ENCODE measurements around the gene GABPB2.

The GABPB2 gene

GRCh38 chr1:151133018-151133806, 62.7 kb downstream of the GABPB2 start:
- DNase-seq, result no peak

- DNase-seq, result no peak
Measured at GRCh38 chr1:151134396-151134795, 63.8 kb downstream of the GABPB2 start.

GRCh38 chr1:151134991-151135390, 64.4 kb downstream of the GABPB2 start:
- DNase-seq, result no peak

GRCh38 chr1:151135433-151136385, 65.1 kb downstream of the GABPB2 start:
- no peak for DNase-seq

GRCh38 chr1:151137789-151138188, 67.2 kb downstream of the GABPB2 start:
- no peak for DNase-seq

DNA sequence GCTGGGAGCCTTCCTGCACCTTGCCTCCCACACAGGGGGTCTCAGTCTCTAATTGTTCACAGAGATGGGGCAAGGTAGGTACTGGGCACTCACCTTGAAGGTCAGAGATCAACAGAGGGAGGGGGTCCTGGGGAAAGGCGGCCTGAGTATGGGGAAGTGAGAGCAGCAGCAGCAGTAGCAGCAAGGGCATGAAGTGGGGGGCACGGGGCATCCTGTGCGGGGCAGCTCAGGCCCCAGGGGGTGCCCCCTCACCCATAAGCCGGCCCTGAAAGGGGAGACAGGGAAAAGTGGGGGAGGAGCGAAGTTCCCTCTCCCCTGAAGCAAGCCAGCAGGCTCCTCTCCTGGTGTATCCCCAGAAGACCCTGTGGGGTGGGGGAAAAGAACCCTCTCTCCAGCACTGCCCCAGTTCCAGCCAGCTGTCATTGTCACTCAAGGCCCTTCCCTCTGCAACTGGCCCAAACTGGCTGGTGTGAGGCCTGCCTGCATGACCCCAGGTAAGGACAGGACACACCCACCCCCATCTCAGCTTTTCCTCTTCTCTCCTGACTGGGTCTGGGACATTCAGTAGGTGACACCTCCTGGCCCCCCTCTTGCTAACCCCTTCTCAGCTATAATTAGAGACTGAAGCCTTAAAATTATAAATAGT, 72.0 kb downstream of the GABPB2 start:
- no peak for DNase-seq

DNA sequence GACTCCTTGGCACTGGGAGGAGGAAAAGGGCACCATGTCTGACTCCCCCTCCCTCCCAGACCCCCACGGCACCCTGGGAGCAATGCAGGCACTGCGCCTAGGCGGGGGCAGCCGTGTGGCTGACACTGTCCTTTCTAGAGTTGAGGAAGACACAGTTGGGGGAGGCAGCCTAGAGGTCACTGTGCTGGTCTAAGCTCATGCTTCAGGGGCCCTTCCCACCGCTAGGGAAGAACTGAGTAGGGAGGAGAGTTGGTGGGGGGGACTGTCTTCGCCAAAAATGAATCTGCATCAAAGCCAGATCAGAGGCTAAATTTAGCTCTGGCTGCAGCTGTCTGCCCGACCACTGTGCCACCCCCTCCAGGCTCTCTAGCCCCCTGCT, 72.5 kb downstream of the GABPB2 start:
- DNase-seq, result no peak

DNA sequence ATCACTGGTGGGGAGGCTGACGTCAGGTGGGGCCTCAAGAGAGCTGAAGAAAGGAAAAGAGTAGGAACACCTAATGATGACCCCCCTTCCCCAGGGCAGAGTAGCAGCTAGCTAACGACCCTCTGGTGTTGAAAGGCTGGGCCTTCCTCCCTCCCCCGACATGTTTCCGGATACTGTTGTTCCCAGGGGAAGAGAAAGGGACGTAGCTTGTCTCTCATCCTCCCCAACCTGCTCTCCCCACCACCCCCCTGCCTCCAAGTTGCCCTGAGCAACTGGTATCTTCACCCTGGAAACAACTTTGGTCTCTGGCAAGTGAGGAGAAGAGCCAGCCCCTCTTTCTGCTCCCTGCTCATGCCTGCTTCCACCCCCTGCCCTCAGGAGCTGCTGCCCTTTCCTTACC, 73.4 kb downstream of the GABPB2 start:
- no peak for DNase-seq

GRCh38 chr1:151144474-151145303, 74.1 kb downstream of the GABPB2 start:
- DNase-seq, result no peak

GRCh38 chr1:151145304-151146071, 74.9 kb downstream of the GABPB2 start:
- DNase-seq, result no peak

DNA sequence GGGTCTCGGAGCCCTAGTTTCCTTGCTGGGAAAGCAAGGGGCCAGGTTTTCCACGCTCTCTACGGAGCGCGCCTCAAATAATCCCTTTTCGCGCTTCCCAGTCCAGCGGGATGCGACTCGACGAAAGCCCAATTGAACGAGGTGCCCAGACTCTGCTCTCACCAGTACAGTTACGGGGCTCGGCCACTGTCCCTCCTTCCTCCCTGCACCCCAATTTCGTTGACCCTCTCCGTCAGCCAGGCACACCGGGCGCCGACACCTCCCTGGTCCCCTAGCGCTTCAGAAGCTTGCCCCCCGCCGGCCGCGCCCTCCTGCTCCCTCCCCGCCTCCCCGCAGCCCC, 75.5 kb downstream of the GABPB2 start:
- DNase-seq, result no peak

GRCh38 chr1:151146412-151147131, 76.0 kb downstream of the GABPB2 start, which contains the start of gene SEMA6C:
SEMA6C (minus strand) TSS chr1:151146631; CDS start chr1:151142621, 4,010 bp downstream.
- DNase-seq, result peak; percentile 89

DNA sequence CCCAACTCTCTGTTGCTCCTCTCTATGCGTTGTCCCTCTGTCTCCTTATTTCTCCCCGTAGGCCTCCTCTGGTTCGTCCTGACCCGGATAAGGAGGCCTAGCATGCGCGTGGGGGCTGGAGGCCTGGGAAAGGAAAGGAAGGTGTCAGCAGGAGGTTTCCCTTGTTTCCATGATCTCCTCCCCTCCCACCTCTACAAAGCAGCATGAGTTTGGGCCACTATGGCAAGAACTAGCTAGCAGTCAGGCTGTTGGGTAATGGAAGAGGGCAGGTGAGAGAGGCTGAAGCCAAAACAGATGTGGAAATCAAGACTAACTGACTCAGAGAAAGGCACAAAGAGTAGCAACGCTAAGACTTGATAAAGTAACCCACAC, 76.6 kb downstream of the GABPB2 start:
- no peak for DNase-seq

- DNase-seq, result no peak
Measured at GRCh38 chr1:151147665-151148064, 77.1 kb downstream of the GABPB2 start.

DNA sequence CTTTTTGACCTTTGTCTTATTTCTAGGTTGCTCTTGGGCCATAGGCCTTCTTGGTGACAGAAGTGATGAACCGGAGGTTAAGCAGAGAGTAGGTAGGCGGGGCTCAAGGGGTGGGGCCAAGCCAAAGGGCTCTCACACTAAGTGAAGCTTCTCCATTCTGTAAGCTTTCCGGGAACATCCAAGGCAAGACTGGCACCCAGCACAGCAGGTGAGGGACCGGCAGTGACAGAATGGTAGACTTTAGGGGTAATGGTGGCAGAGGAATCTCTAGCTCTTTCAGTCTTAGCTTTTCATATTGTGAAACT, 85.9 kb downstream of the GABPB2 start, which contains the start of gene TNFAIP8L2:
Gene TNFAIP8L2, plus strand, starts transcription at position 135 of the 305 bp plus-strand sequence. CDS start 2,049 bp downstream, outside the sequence.
- no peak for DNase-seq

- DNase-seq, result no peak
Measured at GRCh38 chr1:151157067-151157531, 86.5 kb downstream of the GABPB2 start.

GRCh38 chr1:151158326-151158725, 87.8 kb downstream of the GABPB2 start:
- DNase-seq, result no peak

GRCh38 chr1:151158751-151159251, 88.2 kb downstream of the GABPB2 start:
- DNase-seq, result no peak

GRCh38 chr1:151159373-151159772, 88.8 kb downstream of the GABPB2 start:
- no peak for DNase-seq

- no peak for DNase-seq
Measured at GRCh38 chr1:151164732-151165280, 94.2 kb downstream of the GABPB2 start.

Data from fibroblast of skin of abdomen (primary cell).